CD4-positive, alpha-beta T cell (primary cell): ENCODE measurements around the gene CES1. TPM values are rescaled to one million over a fixed set of nuclear protein-coding genes. Genes with fewer than 3 reads are reported as not detected.

Source experiments
- ATAC-seq: fragments of 200-7000 bp; cut with Tn5 transposase; one replicate; pipeline ENCODE4 v1.10.0; 2022; ENCODE audit warnings: mild to moderate bottlenecking; ENCODE audit not compliant: poor library complexity
- CTCF ChIA-PET: fragments of 350-600 bp; sonication (Branson Sonifier 250); formaldehyde crosslinking; loops from one replicate; lab custom pipeline; 2021; ENCODE audit warnings: antibody characterized with exemption, inconsistent platforms; lab: Charles Lee
- POLR2A ChIA-PET: fragments of 350-600 bp; sonication (Branson Sonifier 250); formaldehyde crosslinking; loops from one replicate; lab custom pipeline; 2021; ENCODE audit warnings: antibody characterized with exemption, inconsistent platforms; lab: Charles Lee
- DNase-seq, 14 experiments: peaks; one replicate each; pipeline ENCODE4 v3.0.0-alpha.2; 2013 to 2020; ENCODE audit warnings: mixed read lengths in 2 of 14
- H3K27ac ChIP-seq, 2 donors: one replicate each; pipeline versions ENCODE4 v1.5.1 to v1.7.0; 2013; ENCODE audit warnings: low read length in 2 of 2, low read depth in 1 of 2, mild to moderate bottlenecking in 1 of 2
- H3K27me3 ChIP-seq, 2 experiments: 1 replicate in 1 of 2; 2 replicates in 1 of 2; pipeline versions ENCODE4 v1.6.1 to v1.7.0; 2013; ENCODE audit warnings: low read length in 2 of 2, control low read depth in 1 of 2, mild to moderate bottlenecking in 1 of 2, moderate library complexity in 1 of 2; ENCODE audit not compliant: insufficient read depth in 2 of 2, control insufficient read depth in 1 of 2
- H3K36me3 ChIP-seq: one replicate; pipeline ENCODE4 v1.6.1; 2013; ENCODE audit warnings: low read length, control low read depth; ENCODE audit not compliant: insufficient read depth
- H3K4me1 ChIP-seq: one replicate; pipeline ENCODE4 v1.6.1; 2013; ENCODE audit warnings: low read length, control low read depth; ENCODE audit not compliant: insufficient read depth
- H3K4me3 ChIP-seq: one replicate; pipeline ENCODE4 v1.5.1; 2013; ENCODE audit warnings: mild to moderate bottlenecking, low read length, moderate library complexity
- H3K9me3 ChIP-seq, 2 experiments: 1 replicate in 1 of 2; 2 replicates in 1 of 2; pipeline versions ENCODE4 v1.6.1 to v1.7.0; 2013; ENCODE audit warnings: low read length in 2 of 2, mild to moderate bottlenecking in 2 of 2, control low read depth in 1 of 2, moderate library complexity in 1 of 2; ENCODE audit not compliant: control insufficient read depth in 1 of 2, insufficient read depth in 1 of 2
- H3K27ac Mint-ChIP-seq: one replicate; pipeline ENCODE4 v1.8.0; 2020; ENCODE audit warnings: mixed read lengths
- H3K27me3 Mint-ChIP-seq: one replicate; pipeline ENCODE4 v1.8.0; 2021; ENCODE audit warnings: mixed read lengths
- H3K36me3 Mint-ChIP-seq: one replicate; pipeline ENCODE4 v1.8.0; 2021; ENCODE audit warnings: low read depth, mixed read lengths
- H3K4me1 Mint-ChIP-seq: one replicate; pipeline ENCODE4 v1.8.0; 2021; ENCODE audit warnings: low read depth, mixed read lengths
- H3K4me3 Mint-ChIP-seq: one replicate; pipeline ENCODE4 v1.8.0; 2020; ENCODE audit warnings: mild to moderate bottlenecking, mixed read lengths
- H3K9me3 Mint-ChIP-seq: one replicate; pipeline ENCODE4 v1.8.0; 2020; ENCODE audit warnings: mixed read lengths
- intact Hi-C, 2 experiments: fragments of 100-400 bp; cut with DNase I in 1 of 2; cut with micrococcal nuclease in 1 of 2; formaldehyde crosslinking; loops; one replicate each; pipeline versions ENCODE4 v1.15.1 to v1.9.0; 2023 to 2025; cut with DNase I, micrococcal nuclease
- polyA plus RNA-seq, 2 donors: library from polyadenylated mRNA; unstranded; fragments of 120-200 nt; gene quantifications; one replicate each; pipeline ENCODE4 v1.2.1, GENCODE V29; 2013
- total RNA-seq, 174 experiments: library from RNA in 2 of 174; stranded (reverse) in 2 of 174; gene quantifications; one replicate each; pipeline ENCODE4 v1.2.3 and lab custom pipeline; 2021 to 2026
- TF ChIP-seq, protein P1 (sequence below): fragments of 200-600 bp; IDR thresholded peaks from one replicate; pipeline ENCODE4 v1.8.0; 2022; ENCODE audit warnings: antibody characterized with exemption, mild to moderate bottlenecking

CES1 gene
- total RNA-seq = under 1 TPM; 0.22 to 0.81 TPM
- polyA plus RNA-seq (2013, experiment 1 of 2) = 3.0 TPM
- polyA plus RNA-seq (2013, experiment 2 of 2) = 1.7 TPM
- 0 to 25.5 (median 0.07) reads per million in 172 experiments for total RNA-seq (lab: John Stamatoyannopoulos, UW)

DNA sequence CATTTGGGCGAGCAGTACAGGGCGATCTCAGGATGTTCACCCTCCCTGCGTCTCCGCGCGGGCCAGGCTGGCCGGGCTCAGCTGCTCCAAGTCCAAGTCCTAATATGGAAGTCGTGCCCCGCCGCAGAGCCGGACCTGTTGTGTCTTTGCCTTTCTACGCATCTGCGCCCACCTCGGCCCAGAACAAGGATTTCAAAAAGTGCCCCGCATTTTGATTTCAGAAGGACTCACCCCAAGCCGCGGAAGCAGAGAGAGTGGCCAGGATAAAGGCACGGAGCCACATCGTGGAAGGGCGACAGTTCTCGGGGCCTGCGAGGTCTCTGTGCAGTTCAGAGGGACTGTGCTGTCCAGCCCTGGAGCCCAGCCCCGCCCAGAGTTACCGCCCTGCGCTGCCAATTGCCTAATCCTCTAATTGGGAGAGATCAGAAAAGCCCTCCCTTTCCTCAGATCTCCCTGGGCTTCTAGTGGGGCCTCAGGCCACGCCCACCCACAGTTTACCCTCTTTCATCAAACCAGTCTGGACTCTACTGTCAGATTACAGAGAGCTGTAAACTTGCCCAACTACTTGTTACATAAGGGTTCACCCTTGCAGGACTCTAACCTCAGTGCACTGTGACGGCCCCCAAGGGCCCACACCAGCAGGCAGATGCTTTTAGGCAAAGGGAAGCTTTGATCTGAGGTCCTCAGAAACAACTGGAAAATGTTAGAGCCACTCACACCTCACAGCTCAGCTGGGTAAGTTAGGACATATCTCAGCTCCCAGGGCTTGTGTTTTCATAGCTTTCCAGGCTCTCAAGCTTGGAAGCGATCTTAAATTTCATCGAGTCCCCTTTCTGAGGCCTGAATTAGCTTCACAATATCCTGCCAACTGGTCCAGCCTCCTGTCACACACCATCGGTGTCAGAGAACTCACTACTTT lies at the start of gene CES1:
Gene CES1, minus strand, starts transcription at position 324 of the 919 bp plus-strand sequence. Its CDS starts 41 bp downstream, at position 283.
- Mint-ChIP-seq H3K27me3 (peaks cover 5% of the 10 kb centered on the region), H3K4me1 (no peaks in the 10 kb centered on the region), H3K4me3 (no peak within 1 kb of the TSS), H3K9me3 (no peaks in the 10 kb centered on the region), H3K27ac (no peak within 1 kb of the TSS), H3K36me3 (no peaks in the 10 kb centered on the region)
- Histone ChIP-seq H3K27ac (no peak within 1 kb of the TSS), H3K36me3 (no peaks in the 10 kb centered on the region), H3K4me3 (no peak within 1 kb of the TSS), H3K9me3 (no peaks in the 10 kb centered on the region), H3K4me1 (no peaks in the 10 kb centered on the region), H3K27me3 (peaks cover 0 to 7% of the 10 kb centered on the region in 2 experiments)
- TF ChIP-seq, protein P1, sequence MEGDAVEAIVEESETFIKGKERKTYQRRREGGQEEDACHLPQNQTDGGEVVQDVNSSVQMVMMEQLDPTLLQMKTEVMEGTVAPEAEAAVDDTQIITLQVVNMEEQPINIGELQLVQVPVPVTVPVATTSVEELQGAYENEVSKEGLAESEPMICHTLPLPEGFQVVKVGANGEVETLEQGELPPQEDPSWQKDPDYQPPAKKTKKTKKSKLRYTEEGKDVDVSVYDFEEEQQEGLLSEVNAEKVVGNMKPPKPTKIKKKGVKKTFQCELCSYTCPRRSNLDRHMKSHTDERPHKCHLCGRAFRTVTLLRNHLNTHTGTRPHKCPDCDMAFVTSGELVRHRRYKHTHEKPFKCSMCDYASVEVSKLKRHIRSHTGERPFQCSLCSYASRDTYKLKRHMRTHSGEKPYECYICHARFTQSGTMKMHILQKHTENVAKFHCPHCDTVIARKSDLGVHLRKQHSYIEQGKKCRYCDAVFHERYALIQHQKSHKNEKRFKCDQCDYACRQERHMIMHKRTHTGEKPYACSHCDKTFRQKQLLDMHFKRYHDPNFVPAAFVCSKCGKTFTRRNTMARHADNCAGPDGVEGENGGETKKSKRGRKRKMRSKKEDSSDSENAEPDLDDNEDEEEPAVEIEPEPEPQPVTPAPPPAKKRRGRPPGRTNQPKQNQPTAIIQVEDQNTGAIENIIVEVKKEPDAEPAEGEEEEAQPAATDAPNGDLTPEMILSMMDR = no peak
- ATAC-seq = no peak
- intact Hi-C loops = no loop called here
- DNase-seq = no peak
- POLR2A ChIA-PET = no interaction called here
- CTCF ChIA-PET = no interaction called here

DNA sequence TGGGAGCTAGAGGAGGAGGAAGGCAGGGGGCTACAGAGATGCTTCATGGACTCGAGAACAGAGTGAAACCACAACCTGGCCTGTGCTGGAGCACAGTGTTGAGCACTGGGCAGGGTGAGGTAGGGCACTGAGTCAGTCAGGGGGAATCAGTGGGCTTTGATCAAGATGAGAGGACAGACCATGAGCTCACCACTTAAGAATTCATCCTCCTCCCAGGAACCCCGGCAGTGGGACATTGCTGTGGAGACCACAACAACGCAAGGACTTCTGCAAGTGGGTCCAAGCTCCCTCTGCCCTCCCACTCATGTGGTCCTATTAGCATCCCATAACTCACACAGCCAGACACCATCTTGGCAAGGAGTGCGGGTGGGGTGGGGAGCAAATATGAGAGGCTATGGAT lies 44.0 kb upstream of the CES1 start:
- H3K27me3 ChIP-seq = no peaks in the 10 kb centered on the region
- peaks cover 0 to 7% of the 10 kb centered on the region in 2 experiments for H3K9me3 ChIP-seq
- H3K4me1 ChIP-seq = no peaks in the 10 kb centered on the region
- intact Hi-C loops = no loop called here
- Mint-ChIP-seq H3K27ac (no peak overlapping the region), H3K4me1 (no peaks in the 10 kb centered on the region), H3K27me3 (peaks cover 14% of the 10 kb centered on the region), H3K9me3 (peaks cover 3% of the 10 kb centered on the region), H3K4me3 (no peak overlapping the region), H3K36me3 (no peaks in the 10 kb centered on the region)
- no peaks in the 10 kb centered on the region for H3K36me3 ChIP-seq
- ChIA-PET POLR2A (no interaction called here), CTCF (no interaction called here)
- no peak for DNase-seq
- ATAC-seq = no peak
- no peak overlapping the region for H3K27ac ChIP-seq
- TF ChIP-seq, protein P1 = no peak
- H3K4me3 ChIP-seq = no peak overlapping the region

DNA sequence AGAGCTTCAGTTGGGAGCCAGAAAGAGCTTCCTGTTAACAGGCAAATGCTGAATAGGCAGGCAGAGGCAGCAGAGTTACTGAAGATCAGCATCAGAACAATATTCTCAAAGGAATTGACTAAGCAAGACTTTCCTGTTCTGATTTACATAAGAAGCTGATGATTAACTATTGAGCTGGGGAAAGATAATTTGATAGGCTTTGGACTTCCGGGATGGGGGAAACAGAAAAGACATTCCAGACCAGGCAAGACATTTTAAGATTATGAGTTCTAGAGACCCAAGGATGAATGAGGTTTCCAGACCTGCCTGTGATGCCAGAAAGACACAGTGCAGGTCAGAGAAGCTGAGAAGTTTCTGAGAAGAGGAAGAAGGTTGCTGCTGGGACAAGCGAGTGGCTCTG lies 42.4 kb upstream of the CES1 start, which contains the start of gene CES5A:
Gene CES5A, minus strand, starts transcription at position 101 of the 400 bp plus-strand sequence. CDS start 152 bp downstream, outside the sequence.
- no peak for ATAC-seq

More for the DNA sequence above, 42.4 kb upstream of the CES1 start, which contains the start of gene CES5A:
- POLR2A ChIA-PET = no interaction called here
- H3K36me3 ChIP-seq = no peaks in the 10 kb centered on the region
- Mint-ChIP-seq H3K27ac (no peak within 1 kb of the TSS), H3K4me3 (no peak within 1 kb of the TSS), H3K9me3 (peaks cover 3% of the 10 kb centered on the region), H3K27me3 (peaks cover 9% of the 10 kb centered on the region), H3K36me3 (no peaks in the 10 kb centered on the region), H3K4me1 (no peaks in the 10 kb centered on the region)
- H3K4me3 ChIP-seq = no peak within 1 kb of the TSS
- CTCF ChIA-PET = no interaction called here
- H3K27me3 ChIP-seq = no peaks in the 10 kb centered on the region
- H3K4me1 ChIP-seq = no peaks in the 10 kb centered on the region
- no peak within 1 kb of the TSS for H3K27ac ChIP-seq
- H3K9me3 ChIP-seq = peaks cover 0 to 7% of the 10 kb centered on the region in 2 experiments
- TF ChIP-seq, protein P1 = no peak
- intact Hi-C loops = no loop called here
- no peak for DNase-seq
